ENCODE data around the gene TERT.

DNA sequence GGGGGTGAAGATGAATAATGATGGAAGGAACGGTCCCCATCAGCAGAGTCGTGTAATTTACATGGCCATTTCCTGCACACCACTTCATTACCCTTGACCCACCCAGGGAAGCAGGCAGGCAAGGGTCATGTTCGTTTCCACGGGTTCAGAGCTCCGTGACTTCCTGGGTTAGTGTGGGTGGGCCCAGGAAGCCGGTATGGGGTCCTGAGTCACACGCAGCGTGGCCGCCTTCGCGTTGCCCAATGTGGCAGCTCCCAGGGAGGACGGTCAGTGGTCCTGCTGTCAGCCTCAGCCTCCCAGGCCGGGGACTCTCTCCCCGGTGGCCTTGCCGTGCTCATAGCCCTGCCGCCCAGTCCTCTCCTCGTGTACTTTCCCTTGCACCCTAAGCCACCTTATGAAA, 5.1 kb upstream of the TERT start:
- TF ChIP-seq ZFP30 (CRISPR knock-in tag; IDR thresholded peaks at IDR 0.05): no peak
- TF ChIP-seq, protein P1, sequence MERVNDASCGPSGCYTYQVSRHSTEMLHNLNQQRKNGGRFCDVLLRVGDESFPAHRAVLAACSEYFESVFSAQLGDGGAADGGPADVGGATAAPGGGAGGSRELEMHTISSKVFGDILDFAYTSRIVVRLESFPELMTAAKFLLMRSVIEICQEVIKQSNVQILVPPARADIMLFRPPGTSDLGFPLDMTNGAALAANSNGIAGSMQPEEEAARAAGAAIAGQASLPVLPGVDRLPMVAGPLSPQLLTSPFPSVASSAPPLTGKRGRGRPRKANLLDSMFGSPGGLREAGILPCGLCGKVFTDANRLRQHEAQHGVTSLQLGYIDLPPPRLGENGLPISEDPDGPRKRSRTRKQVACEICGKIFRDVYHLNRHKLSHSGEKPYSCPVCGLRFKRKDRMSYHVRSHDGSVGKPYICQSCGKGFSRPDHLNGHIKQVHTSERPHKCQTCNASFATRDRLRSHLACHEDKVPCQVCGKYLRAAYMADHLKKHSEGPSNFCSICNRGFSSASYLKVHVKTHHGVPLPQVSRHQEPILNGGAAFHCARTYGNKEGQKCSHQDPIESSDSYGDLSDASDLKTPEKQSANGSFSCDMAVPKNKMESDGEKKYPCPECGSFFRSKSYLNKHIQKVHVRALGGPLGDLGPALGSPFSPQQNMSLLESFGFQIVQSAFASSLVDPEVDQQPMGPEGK (CRISPR knock-in tag; IDR thresholded peaks at IDR 0.05; ENCODE audit: borderline replicate concordance): no peak
- TF ChIP-seq, protein P2, sequence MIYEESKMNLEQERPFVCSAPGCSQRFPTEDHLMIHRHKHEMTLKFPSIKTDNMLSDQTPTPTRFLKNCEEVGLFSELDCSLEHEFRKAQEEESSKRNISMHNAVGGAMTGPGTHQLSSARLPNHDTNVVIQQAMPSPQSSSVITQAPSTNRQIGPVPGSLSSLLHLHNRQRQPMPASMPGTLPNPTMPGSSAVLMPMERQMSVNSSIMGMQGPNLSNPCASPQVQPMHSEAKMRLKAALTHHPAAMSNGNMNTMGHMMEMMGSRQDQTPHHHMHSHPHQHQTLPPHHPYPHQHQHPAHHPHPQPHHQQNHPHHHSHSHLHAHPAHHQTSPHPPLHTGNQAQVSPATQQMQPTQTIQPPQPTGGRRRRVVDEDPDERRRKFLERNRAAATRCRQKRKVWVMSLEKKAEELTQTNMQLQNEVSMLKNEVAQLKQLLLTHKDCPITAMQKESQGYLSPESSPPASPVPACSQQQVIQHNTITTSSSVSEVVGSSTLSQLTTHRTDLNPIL (CRISPR knock-in tag; IDR thresholded peaks at IDR 0.05; ENCODE audit: low read depth): no peak
- TF ChIP-seq ZC3H10 (CRISPR knock-in tag; IDR thresholded peaks at IDR 0.05): no peak
- TF ChIP-seq PPARA (CRISPR knock-in tag; IDR thresholded peaks at IDR 0.05; ENCODE audit: borderline replicate concordance): no peak
- no peak for TF ChIP-seq ZNF70 (CRISPR knock-in tag; IDR thresholded peaks at IDR 0.05)
- no peak for TF ChIP-seq OSR1 (CRISPR knock-in tag; IDR thresholded peaks at IDR 0.05)
- no peak for TF ChIP-seq BACH2 (CRISPR knock-in tag; IDR thresholded peaks at IDR 0.05; ENCODE audit: borderline replicate concordance)
- TF ChIP-seq ESRRG (CRISPR knock-in tag; IDR thresholded peaks at IDR 0.05): no peak
- TF ChIP-seq ZNF565 (CRISPR knock-in tag; conservative IDR thresholded peaks at IDR 0.05; ENCODE audit: low read depth): no peak

Measured in SK-N-SH treated with all-trans-retinoic acid at 6 μM for 48 hours (cell line).